Activated CD8-positive, alpha-beta T cell treated with anti-CD3 and anti-CD28 coated beads for 36 hours (primary cell): Measurements from ENCODE around the gene TMEM41B. TPM values are rescaled to one million over a fixed set of nuclear protein-coding genes. Genes with fewer than 3 reads are reported as not detected.
"Not testable (repeated sequence)": the region's sequence is repeated elsewhere in the genome, so short reads cannot be mapped to it uniquely, and the experiment has no call there.

Experiments used
- ATAC-seq: fragments of 200-7000 bp; cut with Tn5 transposase; one replicate; pipeline ENCODE4 v1.10.0; 2021; ENCODE audit warnings: mild to moderate bottlenecking, moderate library complexity
- CTCF ChIA-PET: fragments of 350-600 bp; sonication (Branson Sonifier 250); formaldehyde crosslinking; loops from one replicate; lab custom pipeline; 2021; ENCODE audit warnings: antibody characterized with exemption; lab: Charles Lee
- POLR2A ChIA-PET: fragments of 350-600 bp; sonication (Branson Sonifier 250); formaldehyde crosslinking; loops from one replicate; lab custom pipeline; 2021; ENCODE audit warnings: antibody characterized with exemption; lab: Charles Lee
- DNase-seq: peaks from one replicate; pipeline ENCODE4 v3.0.0-alpha.2; 2020
- H3K27ac Mint-ChIP-seq: one replicate; pipeline ENCODE4 v1.8.0; 2021; ENCODE audit warnings: mild to moderate bottlenecking, mixed read lengths
- H3K27me3 Mint-ChIP-seq: one replicate; pipeline ENCODE4 v1.8.0; 2021; ENCODE audit warnings: mixed read lengths
- H3K36me3 Mint-ChIP-seq: one replicate; pipeline ENCODE4 v1.8.0; 2021; ENCODE audit warnings: low read depth, mixed read lengths
- H3K4me1 Mint-ChIP-seq: one replicate; pipeline ENCODE4 v1.8.0; 2021; ENCODE audit warnings: low read depth, mixed read lengths
- H3K4me3 Mint-ChIP-seq: one replicate; pipeline ENCODE4 v1.8.0; 2021; ENCODE audit warnings: mild to moderate bottlenecking, moderate library complexity, mixed read lengths
- H3K9me3 Mint-ChIP-seq: one replicate; pipeline ENCODE4 v1.8.0; 2021; ENCODE audit warnings: mixed read lengths
- CTCF ChIP-seq: fragments of 200-600 bp; IDR thresholded peaks from one replicate; pipeline ENCODE4 v1.8.0; 2022; ENCODE audit warnings: antibody characterized with exemption, mild to moderate bottlenecking
- intact Hi-C: fragments of 100-400 bp; cut with micrococcal nuclease; formaldehyde crosslinking; loops from one replicate; pipeline ENCODE4 v1.10.0; 2022
- total RNA-seq, 2 experiments: library from RNA; stranded (reverse); gene quantifications; one replicate each; pipeline ENCODE4 v1.2.3, GENCODE V29; 2021

The TMEM41B gene
- total RNA-seq, 2 experiments from 2014 or later: 20.4 to 23.0 TPM

DNA sequence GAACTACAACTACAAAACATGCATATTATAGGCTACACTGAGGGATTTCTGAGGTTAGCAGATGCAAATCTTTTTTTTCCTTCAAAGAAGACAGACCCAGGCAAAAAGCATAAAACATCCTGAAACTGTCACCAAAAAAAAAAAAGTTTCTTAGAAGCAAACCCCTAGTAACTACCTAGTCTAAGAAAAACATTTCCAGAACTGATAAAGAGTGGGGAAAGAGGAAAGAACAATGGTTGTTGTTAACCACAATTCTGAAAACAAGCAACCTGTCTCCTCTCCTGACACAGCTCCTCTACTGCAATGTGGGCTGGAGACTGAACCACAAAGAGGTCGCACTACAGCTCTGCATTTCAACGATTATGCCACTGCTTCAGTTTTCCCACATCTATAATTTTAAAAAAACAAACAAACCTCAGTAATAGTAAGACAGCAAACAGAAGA is 64.2 kb downstream of the TMEM41B start:
- Mint-ChIP-seq H3K4me1 (peaks cover 59% of the 10 kb centered on the region), H3K9me3 (no peaks in the 10 kb centered on the region), H3K27ac (peak overlapping the region; percentile 28), H3K4me3 (peak overlapping the region; percentile 29), H3K27me3 (no peaks in the 10 kb centered on the region), H3K36me3 (peaks cover 7% of the 10 kb centered on the region)
- POLR2A ChIA-PET: interaction anchor here (0.6 to 1.6 kb wide), 9 partner anchors 14 to 135 kb away, joined by 3 to 6 read pairs (median 3); partner anchors contain the start of gene DENND5A
- CTCF ChIA-PET: interaction anchor here (0.8 to 1.3 kb wide), 5 partner anchors 11 to 139 kb away, joined by 3 to 5 read pairs (median 3); no protein-coding TSS in a partner anchor
- no peak for TF ChIP-seq CTCF
- intact Hi-C loops: loop anchor here (5.0 to 10.0 kb wide), 2 partner anchors 38 to 255 kb away; no protein-coding TSS in a partner anchor
- peak; percentile 83 for ATAC-seq
- peak; percentile 64 for DNase-seq

DNA sequence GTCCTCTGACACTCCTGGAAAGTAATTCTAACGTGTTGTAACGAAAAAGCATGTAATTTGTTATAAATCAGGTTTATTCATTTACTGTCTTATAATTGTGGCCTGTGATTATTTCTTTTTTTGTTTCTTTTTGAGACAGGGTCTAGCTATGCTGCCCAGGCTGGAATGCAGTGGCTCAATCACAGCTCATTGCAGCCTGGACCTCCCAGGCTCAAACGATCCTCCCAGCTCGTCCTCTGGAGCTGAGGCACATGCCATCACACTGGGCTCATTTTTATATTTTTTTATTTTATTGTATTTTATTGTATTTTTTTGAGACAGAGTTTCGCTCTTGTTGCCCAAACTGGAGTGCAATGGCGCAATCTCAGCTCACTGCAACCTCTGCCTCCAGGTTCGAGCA is 65.1 kb downstream of the TMEM41B start:
- no peak for ATAC-seq
- no peak for TF ChIP-seq CTCF
- ChIA-PET POLR2A (no interaction called here), CTCF (interaction anchor here (1.5 kb wide), 1 partner anchor 82 kb away, joined by 5 read pairs; no protein-coding TSS in a partner anchor)
- peaks cover 57% of the 10 kb centered on the region for H3K4me1 Mint-ChIP-seq
- no peaks in the 10 kb centered on the region for H3K9me3 Mint-ChIP-seq
- no peak overlapping the region for H3K4me3 Mint-ChIP-seq
- peaks cover 3% of the 10 kb centered on the region for H3K36me3 Mint-ChIP-seq
- intact Hi-C loops: no loop called here
- no peak for DNase-seq
- H3K27ac Mint-ChIP-seq: no peak overlapping the region
- H3K27me3 Mint-ChIP-seq: no peaks in the 10 kb centered on the region

- H3K27ac Mint-ChIP-seq: no peak overlapping the region
- peaks cover 58% of the 10 kb centered on the region for H3K4me1 Mint-ChIP-seq
- no peak overlapping the region for H3K4me3 Mint-ChIP-seq
- DNase-seq (no peak), ATAC-seq (no peak)
- TF ChIP-seq CTCF: no peak
- ChIA-PET POLR2A (interaction anchor here (0.7 kb wide), 1 partner anchor 13 kb away, joined by 3 read pairs; no protein-coding TSS in a partner anchor), CTCF (interaction anchor here (1.5 kb wide), 1 partner anchor 81 kb away, joined by 5 read pairs; no protein-coding TSS in a partner anchor)
- intact Hi-C loops: no loop called here
- no peaks in the 10 kb centered on the region for H3K27me3 Mint-ChIP-seq
- peaks cover 3% of the 10 kb centered on the region for H3K36me3 Mint-ChIP-seq
- no peaks in the 10 kb centered on the region for H3K9me3 Mint-ChIP-seq
These were observed 66.5 kb downstream of the TMEM41B start for GRCh38 chr11:9247863-9248262.

DNA sequence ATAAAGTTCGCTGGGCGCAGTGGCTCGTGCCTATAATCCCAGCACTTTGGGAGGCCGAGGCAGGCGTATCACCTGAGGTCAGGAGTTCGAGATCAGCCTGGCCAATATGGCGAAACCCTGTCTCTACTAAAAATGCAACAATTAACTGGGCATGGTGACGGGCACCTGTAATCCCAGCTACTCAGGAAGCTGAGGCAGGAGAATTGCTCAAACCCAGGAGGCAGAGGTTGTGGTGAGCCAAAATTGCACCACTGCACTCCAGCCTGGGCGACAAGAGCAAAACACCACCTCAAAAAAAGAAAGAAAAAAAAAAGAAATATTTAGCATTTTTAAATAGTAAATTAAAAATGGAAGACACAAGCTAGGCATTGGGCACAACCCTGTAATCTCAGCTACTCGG is 78.2 kb downstream of the TMEM41B start:
- H3K27ac Mint-ChIP-seq, CTCF ChIA-PET, DNase-seq, H3K27me3 Mint-ChIP-seq, intact Hi-C loops, ATAC-seq, H3K4me3 Mint-ChIP-seq: not testable (repeated sequence)
- Mint-ChIP-seq H3K36me3 (peaks cover 10% of the 10 kb centered on the region), H3K4me1 (peaks cover 46% of the 10 kb centered on the region), H3K9me3 (peaks cover 12% of the 10 kb centered on the region)
- POLR2A ChIA-PET: interaction anchor here (0.6 kb wide), 2 partner anchors 132 to 139 kb away, joined by 3 to 4 read pairs; no protein-coding TSS in a partner anchor

- DNase-seq (no peak), ATAC-seq (no peak)
- Mint-ChIP-seq H3K4me3 (no peak overlapping the region), H3K27me3 (no peaks in the 10 kb centered on the region), H3K36me3 (peaks cover 10% of the 10 kb centered on the region), H3K4me1 (peaks cover 52% of the 10 kb centered on the region), H3K27ac (no peak overlapping the region), H3K9me3 (peaks cover 12% of the 10 kb centered on the region)
- TF ChIP-seq CTCF: no peak
- CTCF ChIA-PET: interaction anchor here (0.7 kb wide), 1 partner anchor 274 kb away, joined by 3 read pairs; no protein-coding TSS in a partner anchor
- POLR2A ChIA-PET: interaction anchor here (1.2 to 1.8 kb wide), 3 partner anchors 11 to 227 kb away, joined by 3 to 7 read pairs (median 6); partner anchors contain the start of gene DENND5A
- intact Hi-C loops: no loop called here
These were observed 81.9 kb downstream of the TMEM41B start for GRCh38 chr11:9232482-9232881.
